Measurements from ENCODE around the gene CHI3L1.

The CHI3L1 gene

GRCh38 chr1:203204756-203205155 is 18.3 kb upstream of the CHI3L1 start:
- DNase-seq (ENCODE audit: low read depth) = no peak

GRCh38 chr1:203202431-203203245 is 16.1 kb upstream of the CHI3L1 start:
- no peak for DNase-seq (ENCODE audit: low read depth)

GRCh38 chr1:203201516-203202205 is 15.2 kb upstream of the CHI3L1 start:
- DNase-seq (ENCODE audit: low read depth) = no peak

- DNase-seq (ENCODE audit: low read depth) = no peak
Observed at GRCh38 chr1:203200916-203201315, 14.4 kb upstream of the CHI3L1 start.

DNA sequence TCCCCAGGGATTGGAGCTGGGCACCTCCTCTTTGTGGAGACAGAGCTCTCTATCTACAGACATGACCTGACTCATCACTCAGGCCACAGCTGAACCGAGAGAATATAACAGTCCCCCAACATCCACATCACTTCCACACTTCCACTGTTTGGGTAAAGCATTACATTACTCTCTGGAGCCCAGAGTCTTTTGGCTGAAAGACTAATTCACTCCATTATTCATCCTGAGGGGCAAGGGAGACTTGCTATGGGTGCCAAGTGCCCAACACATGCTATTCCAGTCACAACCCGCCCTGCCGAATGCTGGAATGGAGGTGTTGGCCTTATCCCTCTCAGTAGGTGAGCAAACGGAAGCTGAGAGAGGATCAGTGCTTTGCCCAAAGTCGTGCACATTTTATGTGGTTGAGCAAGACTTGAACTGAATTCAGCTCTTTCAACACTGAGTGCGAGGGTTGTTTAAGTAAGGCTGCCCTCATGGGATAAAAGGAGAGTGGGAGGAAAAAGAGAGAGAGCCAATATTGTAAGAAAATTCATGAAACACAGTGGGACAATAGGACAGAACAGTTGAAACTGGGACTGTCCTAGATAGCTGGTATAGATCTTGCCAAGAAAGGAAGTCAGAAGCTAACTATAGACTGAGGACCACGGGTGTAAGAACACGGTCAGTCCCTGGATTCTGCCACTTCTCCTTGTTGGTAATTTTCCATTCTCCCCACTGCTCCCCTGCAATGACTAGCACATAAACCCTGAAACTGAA is 13.5 kb upstream of the CHI3L1 start:
- no peak for DNase-seq (ENCODE audit: low read depth)

DNA sequence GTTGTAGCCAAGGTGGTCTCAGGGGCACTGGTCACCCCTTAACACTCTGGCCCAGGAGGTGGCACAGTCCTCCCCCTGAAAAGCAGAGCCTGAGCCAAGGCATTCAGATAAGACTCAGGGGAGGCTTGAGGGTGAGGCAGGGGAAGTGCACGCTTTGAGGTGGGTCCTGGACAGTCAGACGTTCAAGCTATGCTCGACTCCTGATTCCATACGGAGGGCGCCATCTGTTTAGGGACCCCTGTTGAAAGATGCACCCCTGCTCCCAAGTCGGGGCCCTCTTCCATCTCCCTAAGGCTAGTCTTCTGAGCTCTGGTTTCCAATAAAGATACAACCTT is 12.9 kb upstream of the CHI3L1 start:
- no peak for DNase-seq (ENCODE audit: low read depth)

DNA sequence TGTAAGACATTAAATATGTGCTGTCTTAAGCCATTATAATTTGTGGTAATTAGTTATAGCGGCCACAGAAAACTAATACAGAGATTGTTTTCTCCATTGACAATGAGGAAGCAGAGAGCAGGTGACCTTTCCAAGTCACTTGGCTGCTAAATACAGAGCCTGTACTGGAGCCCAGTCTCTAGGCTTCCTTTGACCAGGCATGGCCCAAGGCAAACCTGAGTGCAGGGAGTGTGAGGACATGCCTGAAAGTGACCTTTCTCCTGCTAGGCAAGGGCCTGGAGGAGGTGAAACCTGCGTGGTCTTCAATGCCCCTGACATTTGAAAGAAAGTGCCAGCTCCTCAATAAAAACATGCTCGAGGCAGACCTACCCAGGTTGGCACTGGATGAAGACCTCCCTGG is 12.5 kb upstream of the CHI3L1 start:
- DNase-seq (ENCODE audit: low read depth) = no peak

- no peak for DNase-seq (ENCODE audit: low read depth)
Observed at GRCh38 chr1:203197625-203198024, 11.1 kb upstream of the CHI3L1 start.

DNA sequence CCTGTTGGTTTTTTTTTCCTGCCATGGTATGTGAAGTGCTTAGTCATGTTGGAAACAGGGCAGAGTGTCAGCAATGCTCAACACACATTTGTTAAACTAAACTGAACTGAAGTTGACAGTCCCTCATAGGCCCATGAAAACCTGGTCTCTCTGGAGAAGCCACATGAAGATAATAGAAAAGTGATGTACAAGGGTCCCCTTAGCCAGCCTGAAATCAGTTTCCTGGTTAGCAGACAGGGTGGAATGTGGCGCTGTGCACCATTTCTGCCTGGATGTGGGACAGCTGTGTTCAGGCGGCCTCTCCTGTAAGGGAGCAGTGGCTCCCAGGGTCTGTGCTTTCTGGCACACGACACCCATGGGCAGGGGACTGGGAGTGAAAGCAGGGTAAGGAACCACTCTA is 9.9 kb upstream of the CHI3L1 start:
- no peak for DNase-seq (ENCODE audit: low read depth)

DNA sequence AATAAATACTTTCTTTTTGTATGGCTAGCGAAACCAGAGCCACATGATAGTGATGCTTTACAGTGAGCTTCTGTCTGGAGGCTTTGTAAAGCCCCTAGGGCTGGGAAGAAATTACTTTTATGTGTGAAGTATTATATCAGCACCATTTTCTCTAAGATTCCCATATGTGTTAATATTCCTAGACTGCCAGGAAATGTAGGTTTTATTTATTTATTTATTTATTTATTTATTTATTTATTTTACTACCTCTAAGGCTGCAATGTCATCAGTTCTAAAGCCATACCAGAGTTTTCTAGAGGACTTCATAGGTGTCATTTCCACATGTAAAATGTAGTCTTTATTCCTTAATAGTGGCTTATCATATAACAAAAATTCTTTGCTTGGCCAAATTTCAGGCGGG is 4.4 kb upstream of the CHI3L1 start:
- DNase-seq (ENCODE audit: low read depth) = no peak

GRCh38 chr1:203189951-203190352 is 3.4 kb upstream of the CHI3L1 start:
- DNase-seq (ENCODE audit: low read depth) = no peak

DNA sequence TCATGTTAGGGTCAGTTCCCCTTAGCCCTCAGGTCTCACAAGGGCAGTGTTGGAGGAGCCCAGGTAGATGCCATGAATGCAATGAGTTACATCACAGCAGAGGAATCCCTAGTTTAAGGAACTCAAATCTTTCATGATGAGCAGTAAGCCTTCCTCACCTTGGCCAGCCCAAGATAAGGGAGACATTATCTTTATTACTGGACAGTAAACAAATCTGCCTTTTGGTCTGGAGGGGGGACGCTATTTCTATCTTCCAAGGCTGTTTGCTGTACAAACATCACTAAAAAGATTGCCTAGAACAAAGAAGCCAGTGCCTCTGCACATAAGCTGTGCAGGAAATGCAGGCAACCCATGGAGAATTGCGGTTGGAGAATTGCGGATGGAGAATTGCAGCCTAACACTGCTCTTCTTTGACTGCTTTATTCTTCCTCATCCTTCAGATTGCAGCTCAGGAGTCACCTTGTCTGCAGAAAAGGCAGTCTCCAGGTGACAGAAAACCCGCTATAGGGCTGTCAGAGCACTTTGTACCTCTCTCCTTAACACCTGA is 2.3 kb upstream of the CHI3L1 start:
- DNase-seq (ENCODE audit: low read depth) = no peak

DNA sequence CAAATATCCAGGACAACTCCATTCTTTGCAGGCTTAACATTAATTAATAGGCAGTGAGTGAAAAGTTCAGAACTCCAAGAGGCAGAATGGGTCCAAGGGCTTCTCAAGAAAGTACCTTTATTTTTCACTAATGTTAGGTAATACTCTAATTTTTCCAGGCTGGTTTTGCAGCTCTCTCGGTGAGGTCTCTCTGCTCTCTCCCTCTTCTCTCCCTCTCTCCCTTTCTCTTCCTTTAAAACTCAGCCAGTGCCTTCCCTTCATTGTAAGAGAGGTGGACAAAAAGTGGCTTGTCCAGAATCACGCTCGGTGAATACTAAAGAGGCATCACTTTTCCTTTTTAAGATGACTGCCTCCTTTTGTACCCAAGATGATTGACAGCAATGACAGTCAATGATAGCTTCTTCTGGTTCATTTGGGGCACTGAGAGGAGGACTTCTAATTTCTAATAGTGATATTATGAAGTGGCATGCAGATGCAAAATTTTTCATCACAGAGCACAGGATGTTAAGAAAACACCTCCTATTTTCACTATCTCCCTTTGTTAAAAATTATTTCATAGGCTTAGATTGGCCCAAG is 1.3 kb upstream of the CHI3L1 start:
- DNase-seq (ENCODE audit: low read depth) = no peak

DNA sequence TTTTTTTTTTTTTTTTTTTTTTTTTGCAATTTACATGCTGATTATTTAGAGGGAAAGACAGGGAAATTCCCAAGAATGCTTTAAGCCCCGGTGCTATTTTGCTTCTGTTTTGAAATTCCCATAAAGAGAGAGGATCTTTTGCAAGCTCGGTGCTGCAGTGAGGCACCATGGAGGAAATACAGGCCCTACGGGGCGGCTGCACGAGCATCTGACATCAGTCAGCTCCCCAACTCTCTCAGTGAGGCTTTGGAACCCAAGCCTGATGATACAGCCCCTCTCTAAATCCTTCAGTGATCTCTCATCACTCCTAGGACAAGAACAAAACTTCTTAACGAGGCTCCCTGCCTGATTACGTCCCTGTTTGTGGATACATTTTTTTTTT is 791 bp upstream of the CHI3L1 start:
- DNase-seq (ENCODE audit: low read depth) = no peak

- no peak for DNase-seq (ENCODE audit: low read depth)
Observed at GRCh38 chr1:203186091-203186445, 436 bp downstream of the CHI3L1 start.

DNA sequence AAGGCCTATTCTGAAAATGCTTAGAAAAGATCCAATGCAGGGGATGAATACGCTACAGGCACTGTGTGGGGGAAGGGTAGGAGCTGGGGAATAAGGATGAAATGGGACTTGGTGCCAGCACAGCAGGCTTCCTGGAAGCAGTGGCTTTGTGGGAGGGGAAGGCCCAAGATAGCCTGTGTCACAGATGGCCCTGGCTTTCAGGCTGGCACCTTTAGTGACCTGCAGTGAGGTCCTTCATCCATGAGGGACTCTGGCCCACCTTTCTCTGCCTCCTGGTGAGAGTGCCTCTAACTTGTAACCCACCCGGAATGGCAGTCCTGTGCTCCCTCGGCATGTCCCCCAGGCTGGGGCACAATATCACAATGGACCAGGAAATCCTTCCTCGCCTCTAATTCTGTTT is 919 bp downstream of the CHI3L1 start:
- no peak for DNase-seq (ENCODE audit: low read depth)

DNA sequence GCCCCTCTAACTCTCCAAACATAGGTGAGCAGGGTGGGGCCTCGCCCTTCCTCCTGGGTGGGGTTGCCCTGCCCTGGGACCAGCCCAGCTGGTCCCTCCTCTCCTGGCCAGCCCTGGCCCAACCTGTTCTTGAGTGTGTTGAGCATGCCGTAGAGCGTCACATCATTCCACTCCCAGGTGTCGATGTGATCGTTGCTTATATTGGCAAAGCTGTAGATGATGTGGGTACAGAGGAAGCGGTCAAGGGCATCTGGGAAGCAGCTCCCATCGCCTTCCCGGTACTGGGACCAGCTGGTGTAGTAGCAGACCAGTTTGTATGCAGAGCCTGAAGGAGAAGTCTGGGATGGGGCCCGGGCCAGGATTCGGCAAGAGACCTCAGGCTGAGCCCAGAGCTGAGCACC is 1.4 kb downstream of the CHI3L1 start:
- no peak for DNase-seq (ENCODE audit: low read depth)

- no peak for DNase-seq (ENCODE audit: low read depth)
Observed at GRCh38 chr1:203184467-203184866, 2.0 kb downstream of the CHI3L1 start.

- DNase-seq (ENCODE audit: low read depth) = no peak
Observed at GRCh38 chr1:203183828-203184227, 2.7 kb downstream of the CHI3L1 start.

DNA sequence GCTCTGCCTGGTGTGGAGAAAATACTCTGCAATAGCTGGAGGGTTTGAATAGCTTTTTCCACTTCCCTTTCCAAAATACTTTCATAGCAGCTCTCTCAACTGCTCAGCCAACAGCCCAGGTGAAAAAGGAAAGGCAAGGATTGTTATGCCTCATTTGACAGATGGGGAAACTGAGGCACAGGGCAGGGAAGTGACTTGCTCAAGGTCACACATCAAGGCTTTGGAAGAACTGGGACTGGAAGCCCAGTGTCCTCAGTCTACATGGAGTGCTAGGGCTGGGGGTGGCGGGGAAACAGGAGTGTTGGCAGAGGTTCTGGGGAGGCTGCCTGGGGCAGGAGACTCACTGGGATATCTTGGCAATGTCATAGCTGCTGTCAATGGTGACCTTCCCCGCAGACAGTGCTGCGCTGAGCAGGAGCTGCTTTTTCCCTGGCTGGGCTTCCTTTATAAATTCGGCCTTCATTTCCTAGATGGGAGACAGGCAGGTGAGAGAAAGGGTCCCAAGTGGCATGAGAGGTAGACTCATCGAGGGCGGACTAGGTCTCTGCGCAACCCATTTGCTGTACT is 4.0 kb downstream of the CHI3L1 start:
- no peak for DNase-seq (ENCODE audit: low read depth)

DNA sequence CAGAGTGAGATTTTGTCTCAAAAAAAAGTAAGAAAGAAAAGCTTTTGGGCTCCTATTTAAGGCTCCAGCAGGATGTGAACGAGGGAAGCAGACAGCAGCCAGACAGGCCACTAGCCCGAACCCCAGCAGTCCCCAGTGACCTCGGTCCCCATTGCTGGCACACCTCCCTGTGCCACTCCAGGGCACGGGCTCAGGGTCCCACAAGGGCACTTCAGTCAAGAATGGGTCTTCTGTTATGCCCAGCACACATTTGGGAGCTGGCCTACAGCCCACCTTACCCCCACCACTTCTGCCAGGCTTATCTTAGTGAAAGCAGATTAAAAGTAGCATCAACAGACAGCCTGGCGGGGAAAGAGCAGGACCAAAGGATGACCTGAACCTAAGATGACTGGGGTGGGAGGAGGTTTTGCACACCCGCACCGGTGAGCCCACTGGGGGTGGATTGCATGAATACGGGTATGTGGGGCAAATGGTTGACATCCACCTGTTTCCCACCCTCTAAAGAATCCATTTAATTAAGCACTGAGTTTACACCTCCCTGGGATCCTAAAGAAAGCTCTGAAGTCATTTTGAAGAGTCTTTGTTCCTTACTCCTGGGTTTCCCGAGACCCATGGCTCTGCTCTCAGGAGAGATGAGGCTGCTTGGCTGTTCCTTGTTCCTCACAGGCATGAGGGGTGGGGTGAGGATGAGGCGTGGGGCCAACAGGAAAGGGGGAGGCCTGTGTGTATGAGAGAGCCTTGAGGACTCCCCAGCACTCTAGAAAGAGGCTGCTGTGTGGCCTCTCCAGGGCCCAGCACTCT is 4.7 kb downstream of the CHI3L1 start:
- no peak for DNase-seq (ENCODE audit: low read depth)
